Renal pelvis (tissue), 3 donors: ENCODE data around the gene BMPR1A. TPM values are rescaled to one million over a fixed set of nuclear protein-coding genes. Genes with fewer than 3 reads are reported as not detected.

ENCODE experiments used
- polyA plus RNA-seq, 3 donors: library from polyadenylated mRNA; unstranded; fragments of 120-200 nt; gene quantifications; one replicate each; pipeline ENCODE4 v1.2.1, GENCODE V29; 2013; ENCODE audit not compliant: insufficient read length in 3 of 3

BMPR1A gene
- polyA plus RNA-seq, 3 donors = 65.2 to 70.1 (median 67.1) TPM

Other genes with a start within 250 kb of the BMPR1A start
- gene WAPL, start 234.8 kb upstream of the BMPR1A start, polyA plus RNA-seq = 10 to 100 TPM; 43.3 to 52.8 (median 46.9) TPM
- gene OPN4, start 102.1 kb upstream of the BMPR1A start, polyA plus RNA-seq = not detected
- 1 to 10 TPM; 1.2 to 1.4 (median 1.2) TPM for gene LDB3, start 88.1 kb upstream of the BMPR1A start, polyA plus RNA-seq
- 10 to 100 TPM; 23.5 to 28.3 (median 27.8) TPM for gene MMRN2, start 201.0 kb downstream of the BMPR1A start, polyA plus RNA-seq
- 10 to 100 TPM; 16.8 to 24.4 (median 17.1) TPM for gene SNCG, start 202.0 kb downstream of the BMPR1A start, polyA plus RNA-seq
- gene ADIRF, start 211.9 kb downstream of the BMPR1A start, polyA plus RNA-seq = 10 to 100 TPM; 18.0 to 20.8 (median 19.0) TPM